Uterus (tissue), 2 donors: ENCODE results near the gene ATXN2.

Source experiments
- CTCF ChIP-seq, 4 experiments: fragments of 200-600 bp in 2 of 4; fragments of 450-650 bp in 2 of 4; sonication (generic) in 2 of 4; IDR thresholded peaks; one replicate each; pipeline ENCODE4 v1.5.1; 2016 to 2019; ENCODE audit warnings: antibody characterized with exemption in 4 of 4, mild to moderate bottlenecking in 2 of 4, moderate library complexity in 1 of 4
- POLR2A ChIP-seq, 2 donors: fragments of 450-650 bp; IDR thresholded peaks; one replicate each; pipeline ENCODE4 v1.6.1; 2016; ENCODE audit warnings: antibody characterized with exemption in 2 of 2, mild to moderate bottlenecking in 1 of 2, moderate library complexity in 1 of 2

DNA sequence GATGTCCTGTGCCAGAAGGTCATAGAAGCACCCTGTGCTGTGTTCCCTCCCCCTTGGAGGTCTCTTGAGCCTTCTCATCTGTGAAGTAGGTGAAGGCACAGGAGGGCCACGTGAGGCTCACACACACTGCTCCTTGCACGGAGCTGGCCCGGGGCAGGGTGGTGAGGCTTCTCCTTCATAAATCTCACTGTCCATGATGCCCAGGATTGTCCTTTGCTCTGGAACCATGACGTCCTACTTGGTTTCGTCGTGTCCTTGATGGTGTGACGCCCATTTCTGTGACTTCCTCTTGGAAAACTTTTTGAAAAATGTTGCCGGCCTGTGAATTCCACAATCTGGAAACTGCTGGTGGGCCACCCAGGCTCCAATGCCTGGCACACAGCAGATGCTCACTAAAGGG, 159.0 kb downstream of the ATXN2 start:
- no peak for TF ChIP-seq CTCF (IDR thresholded peaks at IDR 0.05)
- no peak for TF ChIP-seq POLR2A (IDR thresholded peaks at IDR 0.05)
